GM10847 (cell line): ENCODE results near the gene TRIM41.

ENCODE experiments used
- POLR2A ChIP-seq: IDR thresholded peaks from 2 replicates; pipeline ENCODE4 v1.6.1; 2011; ENCODE audit not compliant: insufficient read length; ENCODE audit errors: extremely low read depth

Gene TRIM41

DNA sequence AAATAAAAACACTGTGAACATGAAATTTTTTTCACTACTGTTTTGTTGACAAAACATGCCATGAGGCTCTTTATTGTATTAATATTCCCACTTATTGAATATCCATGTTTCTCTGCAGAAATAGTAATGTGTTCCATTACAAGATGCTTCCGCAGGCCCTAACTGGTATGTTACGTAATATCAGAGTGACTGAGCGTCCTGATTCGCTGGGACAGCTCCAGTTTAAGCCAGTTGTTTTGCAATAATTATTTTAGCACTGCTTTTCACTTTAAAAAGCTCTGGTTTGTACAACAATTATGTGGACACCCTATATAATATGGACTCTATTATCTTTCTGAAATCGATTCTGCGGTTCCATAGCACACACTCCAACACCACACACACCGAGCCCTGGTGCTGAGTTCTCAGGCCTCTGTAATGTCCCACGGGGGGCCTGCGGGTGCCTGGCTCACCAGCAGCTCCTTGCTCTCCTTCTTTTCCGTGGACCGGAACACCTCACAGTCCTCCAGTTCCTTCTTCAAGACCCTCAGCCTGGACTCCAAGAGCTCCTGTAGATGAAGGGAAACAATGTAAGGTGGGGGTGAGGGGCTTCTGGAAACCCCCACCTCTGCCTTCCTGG lies 19.9 kb upstream of the TRIM41 start:
- no peak for TF ChIP-seq POLR2A

DNA sequence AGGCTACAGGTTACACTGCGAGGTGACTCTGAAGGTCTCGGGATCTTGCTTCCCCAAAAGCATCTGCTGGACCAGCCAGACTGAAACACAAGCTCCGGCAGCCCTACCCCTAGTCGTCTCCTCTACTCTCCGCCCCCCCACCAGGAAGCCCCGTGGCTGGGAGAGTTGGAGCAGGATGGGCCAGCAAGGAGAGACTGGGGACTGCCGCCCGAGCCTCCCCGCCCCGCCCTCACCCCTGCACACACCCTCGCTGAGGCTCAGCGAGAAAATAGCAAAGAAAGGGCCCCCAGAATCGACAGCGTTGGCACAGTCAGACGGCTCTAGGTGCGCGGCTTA lies 19.3 kb upstream of the TRIM41 start:
- no peak for TF ChIP-seq POLR2A

DNA sequence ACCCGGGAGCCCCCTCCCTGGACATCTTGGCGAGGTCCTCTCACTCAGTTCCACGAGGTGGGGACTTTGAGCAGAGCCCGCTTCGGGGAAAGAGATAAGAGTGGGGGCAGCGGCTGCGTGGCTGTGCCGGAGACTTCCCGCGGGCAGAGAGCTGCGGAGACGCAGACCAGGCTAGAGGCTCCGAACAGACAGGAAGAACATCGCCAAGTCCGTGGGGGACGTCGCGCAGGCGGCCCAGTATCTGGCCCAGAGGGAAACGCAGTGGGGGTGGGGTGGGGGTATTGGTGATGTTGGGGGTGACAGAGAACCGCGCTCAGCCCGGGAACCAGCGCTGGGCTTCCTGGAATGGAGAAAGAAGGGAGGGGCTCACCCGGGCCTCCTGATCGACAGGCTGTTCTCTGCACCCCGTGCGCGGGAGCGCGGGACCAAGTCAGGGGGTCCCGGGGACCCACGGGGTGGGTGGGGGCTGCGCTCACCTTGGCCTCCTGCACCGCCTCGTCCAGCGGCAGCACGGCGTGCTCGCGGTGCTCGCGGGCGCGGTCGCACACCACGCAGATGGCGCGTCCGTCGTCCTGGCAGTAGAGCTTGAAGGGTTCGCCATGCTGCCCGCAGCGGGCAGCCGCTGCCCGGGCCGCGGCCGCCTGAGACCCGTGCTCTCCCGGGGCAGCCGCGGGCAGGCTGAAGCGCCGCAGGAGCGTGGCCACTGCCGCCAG lies 18.8 kb upstream of the TRIM41 start:
- TF ChIP-seq POLR2A: no peak

DNA sequence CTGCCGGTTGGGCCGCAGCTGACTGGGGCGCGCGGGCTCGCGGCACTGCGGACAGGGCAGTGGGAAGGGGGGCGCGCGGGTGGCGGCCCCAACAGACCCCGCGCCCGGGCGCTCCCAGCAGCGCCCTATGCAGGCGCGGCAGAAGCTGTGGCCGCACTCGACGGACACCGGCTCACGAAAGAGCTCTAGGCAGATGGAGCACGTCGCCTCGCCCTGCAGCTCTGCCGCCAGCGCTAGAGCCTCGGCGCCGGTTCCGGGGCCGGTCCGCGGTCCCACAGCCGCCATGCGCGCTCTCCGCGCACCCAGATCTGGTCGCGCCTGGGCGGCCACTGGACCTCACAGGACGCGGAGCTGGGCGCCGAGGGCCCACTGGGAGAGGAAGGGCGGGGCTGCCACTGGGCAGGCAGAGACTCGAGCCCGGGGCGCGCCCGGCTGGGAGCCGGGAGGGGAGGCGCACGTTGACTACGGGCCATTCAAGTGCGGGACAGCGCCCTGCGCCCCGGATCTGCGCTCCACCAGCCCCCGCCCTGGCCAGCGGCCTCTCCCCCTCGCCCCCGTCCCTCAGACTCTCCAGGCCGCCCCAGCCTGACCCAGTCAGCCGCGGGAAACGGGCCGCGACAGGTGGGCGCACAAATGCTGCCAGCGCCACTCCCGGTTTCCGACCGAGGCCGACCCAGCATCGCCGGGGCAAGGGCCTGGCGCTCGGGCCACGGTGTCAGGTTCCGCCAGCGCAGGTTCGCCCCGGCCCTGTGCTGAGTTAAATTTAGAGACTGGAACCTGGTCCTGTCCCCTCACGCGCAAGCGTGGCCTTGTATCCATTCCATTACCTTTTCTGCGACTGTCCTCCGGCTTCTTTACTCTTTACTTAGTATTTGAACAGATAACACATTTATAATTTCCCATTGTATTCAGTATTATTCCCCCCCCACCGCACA lies 18.0 kb upstream of the TRIM41 start, which contains the start of gene TRIM7:
Gene TRIM7, minus strand, starts transcription at position 371 of the 935 bp plus-strand sequence. Its CDS starts 86 bp downstream, at position 285.
- TF ChIP-seq POLR2A: no peak

DNA sequence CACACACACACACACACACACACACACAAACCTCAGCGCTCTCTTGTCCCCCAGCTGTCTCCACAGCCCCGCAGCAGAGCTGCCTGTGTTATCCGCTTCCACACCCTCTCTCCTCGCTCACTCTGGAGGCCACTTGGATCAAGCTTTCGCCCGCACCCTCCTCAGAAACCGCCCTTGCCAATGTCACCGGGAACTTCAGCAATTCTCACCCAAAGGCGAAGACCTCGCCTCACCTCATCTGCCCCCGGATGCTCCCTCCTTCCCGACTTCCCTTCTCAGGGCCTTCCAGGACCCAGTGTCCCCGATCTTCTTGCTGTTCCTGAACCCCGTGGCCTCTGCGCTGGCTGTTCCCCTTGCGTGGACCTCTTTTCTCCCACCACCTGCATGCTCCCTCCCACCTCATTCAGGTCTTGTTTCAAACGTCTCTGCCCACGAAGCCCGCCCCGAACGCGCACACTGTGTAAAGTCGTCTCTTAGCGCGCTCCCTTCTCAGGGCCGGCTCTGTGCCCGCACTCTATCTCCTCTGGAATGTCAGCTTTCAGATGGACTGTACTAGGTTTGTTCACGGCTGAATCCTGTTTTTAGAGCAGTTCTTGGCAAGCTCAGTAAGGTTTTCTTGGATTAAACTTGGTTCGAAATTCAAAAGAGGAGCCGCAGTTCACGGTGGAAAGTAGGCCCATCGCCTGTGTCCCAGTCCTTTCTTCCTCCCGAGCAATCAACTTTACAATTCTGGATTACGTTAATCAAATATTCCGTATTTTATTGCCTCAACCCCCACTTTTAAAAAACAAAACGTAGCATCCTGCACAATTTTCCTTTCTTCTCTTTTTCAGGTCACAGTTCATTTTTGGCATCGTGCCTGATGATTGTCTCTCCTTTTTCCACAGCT lies 17.1 kb upstream of the TRIM41 start:
- TF ChIP-seq POLR2A: no peak

DNA sequence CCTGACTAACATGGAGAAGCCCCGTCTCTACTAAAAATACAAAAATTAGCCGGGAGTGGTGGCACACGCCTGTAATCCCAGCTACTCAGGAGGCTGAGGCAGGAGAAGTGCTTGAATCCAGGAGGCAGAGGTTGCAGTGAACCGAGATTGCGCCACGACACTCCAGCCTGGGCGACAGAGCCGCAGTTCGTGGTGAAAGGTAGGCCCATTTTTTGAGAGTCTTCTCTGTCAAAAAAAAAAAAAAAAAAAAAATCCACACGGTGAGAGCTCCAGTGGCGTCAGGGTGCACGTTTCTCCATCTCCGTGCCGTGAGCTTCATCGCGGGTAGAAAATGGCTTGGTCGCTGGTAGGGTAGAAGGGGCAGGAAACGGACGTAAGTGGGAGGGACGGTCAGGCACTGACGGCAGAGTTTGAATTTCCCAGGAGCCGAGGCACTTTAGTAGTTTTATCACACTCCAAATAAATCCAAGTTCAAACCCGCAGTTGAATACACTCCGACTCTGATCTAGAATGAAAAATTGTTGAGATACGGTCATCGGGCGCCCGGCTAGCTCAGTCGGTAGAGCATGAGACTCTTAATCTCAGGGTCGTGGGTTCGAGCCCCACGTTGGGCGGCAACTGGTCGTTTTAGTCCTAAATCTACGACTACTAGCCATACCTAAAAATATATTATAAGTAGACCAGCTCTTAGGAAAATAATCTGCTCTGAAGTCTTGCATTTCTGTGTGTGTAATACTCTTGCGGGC lies 15.7 kb upstream of the TRIM41 start:
- no peak for TF ChIP-seq POLR2A

DNA sequence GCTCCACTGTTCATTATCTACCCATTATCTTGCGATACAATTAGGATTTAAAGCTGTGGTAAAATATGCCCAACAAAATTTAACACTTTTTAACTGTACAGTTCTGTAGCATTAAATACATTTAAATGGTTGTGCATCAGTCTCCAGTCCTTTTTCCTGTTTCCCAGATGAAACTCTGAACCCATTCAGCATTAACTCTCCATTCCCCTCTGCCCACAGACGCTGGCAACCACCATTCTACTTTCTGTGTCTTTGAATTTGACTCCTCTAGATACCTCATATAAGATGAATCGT lies 15.2 kb upstream of the TRIM41 start:
- TF ChIP-seq POLR2A: no peak

DNA sequence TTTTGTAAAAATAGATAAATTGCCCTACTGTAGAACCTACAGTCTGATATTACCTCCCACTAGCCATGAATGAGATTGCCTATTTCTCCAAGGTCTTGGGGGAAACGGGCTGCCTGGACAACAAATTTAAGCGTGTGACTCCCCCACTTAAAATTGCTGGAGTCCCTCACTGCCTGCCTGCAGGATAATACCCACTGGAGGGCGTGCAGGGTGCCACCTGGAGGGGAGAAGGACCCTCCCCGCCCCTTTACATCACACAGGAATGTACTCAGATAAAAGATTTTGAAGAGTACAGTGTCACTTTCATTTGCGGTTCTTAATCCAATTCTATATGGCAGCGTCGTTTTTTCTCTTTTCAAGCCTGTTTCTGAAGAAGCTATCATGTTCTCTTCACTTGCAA lies 11.9 kb upstream of the TRIM41 start:
- TF ChIP-seq POLR2A: no peak

DNA sequence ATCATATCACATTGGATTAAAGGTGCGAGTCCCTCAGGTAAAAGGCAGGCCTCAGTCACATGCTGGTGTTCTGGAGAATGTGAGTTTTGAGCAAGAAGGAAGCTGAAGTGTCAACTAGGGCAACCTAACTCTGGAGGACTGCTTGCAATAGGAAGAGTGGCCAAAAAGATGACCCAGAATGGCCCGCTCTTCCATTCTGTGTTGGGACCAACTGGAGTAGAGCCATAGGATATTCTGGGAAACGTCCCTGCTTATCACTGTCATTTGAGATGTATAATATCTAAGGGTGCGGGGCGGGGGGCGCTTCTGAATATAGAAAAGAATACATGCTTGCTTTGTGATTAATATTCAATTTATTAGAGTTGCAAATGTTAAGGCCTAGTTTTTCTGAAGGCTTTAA lies 11.0 kb upstream of the TRIM41 start:
- TF ChIP-seq POLR2A: no peak

DNA sequence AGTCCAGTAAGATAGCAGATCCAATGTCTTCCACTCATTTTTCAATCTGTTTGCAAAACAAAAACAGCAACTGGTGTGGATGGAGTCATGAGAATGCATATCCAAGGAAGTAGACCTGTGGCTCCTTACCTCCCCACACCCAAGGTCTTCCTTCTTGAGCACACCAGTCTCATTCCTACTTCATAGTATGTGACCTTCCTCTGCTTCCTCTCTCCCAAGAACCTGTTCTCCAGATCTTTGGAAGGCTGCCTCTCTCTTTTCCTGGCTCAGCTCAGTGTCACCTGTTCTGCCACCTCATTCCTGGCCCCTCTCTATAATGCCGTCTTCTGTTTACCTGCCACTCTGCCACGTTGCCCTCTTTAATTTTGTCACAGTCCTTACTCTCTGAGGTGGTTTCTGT lies 10.1 kb upstream of the TRIM41 start:
- no peak for TF ChIP-seq POLR2A

DNA sequence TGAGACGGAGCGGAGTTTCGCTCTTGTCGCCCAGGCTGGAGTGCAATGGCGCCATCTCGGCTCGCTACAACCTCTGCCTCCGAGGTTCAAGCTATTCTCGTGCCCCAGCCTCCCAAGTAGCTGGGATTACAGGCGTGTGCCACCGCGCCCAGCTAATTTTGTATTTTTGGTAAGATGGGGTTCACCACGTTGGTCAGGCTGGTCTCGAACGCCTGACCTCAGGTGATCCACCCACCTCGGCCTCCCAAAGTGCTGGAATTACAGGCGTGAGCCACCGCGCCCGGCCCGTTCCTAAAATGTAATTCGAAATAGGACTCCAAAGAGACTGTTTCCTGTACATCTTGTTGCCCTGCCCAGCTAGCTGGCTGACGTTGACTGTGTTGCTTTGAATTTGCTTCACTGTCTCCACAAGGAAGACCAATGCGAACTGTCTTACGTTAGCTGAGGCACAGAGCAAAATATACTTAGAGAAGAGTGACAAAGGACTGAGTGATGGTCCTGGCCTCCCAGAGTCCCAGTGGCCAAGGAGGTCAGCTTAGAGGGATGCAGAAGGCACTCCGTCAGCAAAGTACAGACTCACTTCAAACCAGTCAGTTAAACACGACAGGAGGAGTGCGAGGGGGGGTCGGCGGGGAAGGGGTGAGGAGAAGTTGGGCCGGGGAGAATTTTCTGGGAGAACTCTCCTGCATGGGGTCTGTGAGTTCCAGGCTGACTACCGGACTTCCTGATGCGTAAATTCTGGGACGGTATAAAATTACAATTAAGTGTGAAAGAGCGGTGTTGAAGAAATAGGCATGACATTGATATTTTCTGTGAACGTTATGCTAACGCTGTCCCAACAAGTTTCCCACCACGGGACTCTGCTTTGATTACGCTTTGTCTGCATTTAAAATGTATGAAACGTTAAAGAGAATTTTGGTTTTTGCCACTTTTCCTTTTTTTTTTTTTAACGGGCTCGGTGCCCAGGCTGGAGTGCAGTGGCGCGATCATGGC lies 6.8 kb upstream of the TRIM41 start:
- no peak for TF ChIP-seq POLR2A

DNA sequence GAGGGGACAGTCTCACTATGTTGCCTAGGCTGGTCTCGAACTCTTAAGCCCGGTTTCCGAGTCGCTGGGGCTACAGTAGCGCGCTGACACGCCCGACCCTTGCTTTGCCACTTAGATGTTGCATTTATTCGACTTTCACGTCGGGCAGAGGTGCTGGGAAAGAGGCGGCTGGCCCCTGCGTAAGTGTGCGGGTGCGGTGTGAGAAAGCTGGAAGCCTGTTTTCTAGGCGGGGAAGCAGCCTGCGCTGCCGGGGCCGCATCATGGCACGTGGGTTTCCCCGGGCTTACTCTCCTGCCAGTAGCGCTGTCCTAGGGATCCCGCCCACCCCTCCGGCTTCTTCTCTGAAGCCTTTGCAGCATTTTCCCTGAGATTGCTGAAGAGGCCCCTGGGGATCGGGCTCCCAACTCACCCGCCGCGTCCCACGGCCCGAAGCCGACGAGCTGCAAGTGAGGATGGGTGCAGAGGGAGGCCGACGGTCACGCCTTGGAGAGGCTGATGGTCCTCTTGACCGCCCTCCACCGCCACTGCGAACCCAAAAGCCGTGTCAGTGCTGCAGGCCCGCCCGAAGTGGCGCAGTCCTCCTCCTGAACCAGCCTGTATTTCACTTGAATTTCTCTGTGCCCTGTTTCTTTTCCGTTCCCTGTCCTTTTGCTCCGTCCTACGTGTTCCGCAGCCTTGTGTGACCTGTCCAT lies 5.8 kb upstream of the TRIM41 start:
- TF ChIP-seq POLR2A: no peak

DNA sequence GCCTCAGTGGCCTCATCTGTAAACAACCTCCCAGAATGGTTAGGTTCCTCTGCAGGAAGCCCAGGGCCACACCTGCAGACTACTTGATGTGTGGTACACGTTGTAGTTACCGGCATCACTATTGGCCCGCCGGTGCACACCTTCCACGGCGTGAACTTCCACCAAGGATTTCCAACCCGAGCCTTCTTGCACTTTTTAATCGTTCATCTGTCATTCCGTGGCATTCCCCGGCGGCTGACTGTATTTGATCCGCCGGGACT lies 5.3 kb upstream of the TRIM41 start:
- TF ChIP-seq POLR2A: no peak

DNA sequence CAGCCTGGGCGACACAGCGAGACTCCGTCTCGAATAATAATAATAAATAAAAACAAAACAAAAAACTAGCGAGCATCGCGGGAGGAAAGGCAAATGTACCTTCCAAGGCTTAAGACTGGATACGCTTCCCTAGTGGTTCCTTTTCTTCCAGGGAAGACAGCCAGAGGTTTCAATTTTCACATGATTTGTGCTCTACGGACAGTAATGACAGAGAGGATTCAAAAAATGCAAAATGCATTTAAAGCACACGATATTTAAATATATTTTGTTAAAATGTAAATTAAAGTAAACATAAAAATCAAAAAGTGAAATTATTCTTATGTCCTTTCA lies 4.3 kb upstream of the TRIM41 start:
- TF ChIP-seq POLR2A: no peak
